ENCODE data around the gene AOC2. TPM values are rescaled to one million over a fixed set of nuclear protein-coding genes. Genes with fewer than 3 reads are reported as not detected.

Gene AOC2
- total and polyA plus RNA-seq, 2 of the 13 experiments (the other 11 are each of a cell fraction or from before 2014, with no cell fraction given), result 1.2 to 3.3 TPM

- no TSS peak for BruUV-seq (replicated peaks)
- Histone ChIP-seq H3K27ac (ENCODE audit: extremely low read length, insufficient read depth, low read length) (peak overlapping the region; percentile 88), H3K36me3 (replicated peaks in 1 of 2; ENCODE audit: control insufficient read depth in 1 of 2, insufficient read depth in 2 of 2, low read length in 2 of 2) (peaks cover 0 to 2% of the 10 kb centered on the region in 2 experiments; a peak in 3 of 5 replicates), H3K4me2 (ENCODE audit: low read depth, low read length) (peak overlapping the region; percentile 100), H4K20me1 (ENCODE audit: insufficient read depth, low read length) (no peaks in the 10 kb centered on the region), H3K27me3 (ENCODE audit: control insufficient read depth in 1 of 2, insufficient read depth in 2 of 2, low read length in 2 of 2) (no peaks in the 10 kb centered on the region; a peak in 2 of 5 replicates), H3K9ac (ENCODE audit: insufficient read depth, low read depth, low read length) (peak overlapping the region; percentile 94), H3K79me2 (ENCODE audit: insufficient read depth, low read length) (peaks cover 19% of the 10 kb centered on the region), H3K9me3 (ENCODE audit: low read length) (no peaks in the 10 kb centered on the region), H3K4me3 (replicated peaks in 1 of 3; ENCODE audit: insufficient read depth in 1 of 3, low read depth in 2 of 3, low read length in 3 of 3) (peak overlapping the region; percentile 88 to 94 (median 94)), H3K4me1 (ENCODE audit: insufficient read depth, low read length) (peaks cover 51% of the 10 kb centered on the region), H2AFZ (ENCODE audit: low read length) (no peak overlapping the region)
- no peak for FAIRE-seq
- peak; percentile 2; the same call in 2 of the 3 replicates for ATAC-seq
- ChIA-PET CTCF (ENCODE audit: low intra/inter-chr PET ratio, low total read pairs) (no interaction called here), POLR2A (interaction anchor here (0.6 to 12.5 kb wide), 40 partner anchors 9 to 518 kb away, joined by 3 to 278 read pairs (median 4); partner anchors contain the start of genes BECN1, EZH1, PLEKHH3 and PSMC3IP)
- WGBS (ENCODE audit: low lambda C conversion rate), result under 1% methylated on average over 10 of the region's 10 CpGs
- in situ Hi-C loops (cut with HindIII; ENCODE audit: extremely low pct_ligation_motif_present, low pct_unique_long_range_greater_than_20kb), result no loop called here
- intact Hi-C loops (cut with micrococcal nuclease; ENCODE audit: unreplicated experiment), result loop anchor here (2.0 kb wide), 1 partner anchor 27 kb away; the partner anchor contains the start of gene BECN1
- no peak for DNase-seq (ENCODE audit: low spot score)
- TF ChIP-seq ZNF296 (CRISPR knock-in tag; conservative IDR thresholded peaks at IDR 0.05) (no peak), NPAS2 (CRISPR knock-in tag; IDR thresholded peaks at IDR 0.05; ENCODE audit: borderline replicate concordance) (0 out of 2 replicates have a peak, but pooled peaks have one; percentile 37), ZNF792 (CRISPR knock-in tag; IDR thresholded peaks at IDR 0.05) (no peak), ZNF850 (CRISPR knock-in tag; conservative IDR thresholded peaks at IDR 0.05) (no peak), MXD4 (CRISPR knock-in tag; IDR thresholded peaks at IDR 0.05) (no peak), SRY (CRISPR knock-in tag; IDR thresholded peaks at IDR 0.05) (no peak), ZC3H13 (CRISPR knock-in tag; IDR thresholded peaks at IDR 0.05) (no peak), EHMT2 (IDR thresholded peaks at IDR 0.05; ENCODE audit: borderline replicate concordance, low read depth, low read length) (no peak), TCF7L2 (IDR thresholded peaks at IDR 0.05; ENCODE audit: low read depth, low read length) (no peak), ATF4 (CRISPR knock-in tag; IDR thresholded peaks at IDR 0.05) (no peak), HNRNPK (IDR thresholded peaks at IDR 0.05; ENCODE audit: low read depth, low read length, poor library complexity, severe bottlenecking) (no peak), ZNF644 (CRISPR knock-in tag; IDR thresholded peaks at IDR 0.05; ENCODE audit: low read depth) (no peak), ZNF18 (CRISPR knock-in tag; IDR thresholded peaks at IDR 0.05; ENCODE audit: insufficient replicate concordance) (peak; percentile 48), ZNF30 (CRISPR knock-in tag; IDR thresholded peaks at IDR 0.05) (0 out of 2 replicates have a peak, but pooled peaks have one; percentile 78), AGO1 (IDR thresholded peaks at IDR 0.05; ENCODE audit: low read depth, low read length, poor library complexity, severe bottlenecking) (no peak), ZNF777 (CRISPR knock-in tag; IDR thresholded peaks at IDR 0.05) (no peak), TIGD3 (CRISPR knock-in tag; IDR thresholded peaks at IDR 0.05; ENCODE audit: borderline replicate concordance) (no peak), RELA (CRISPR knock-in tag; IDR thresholded peaks at IDR 0.05) (no peak), MXI1 (IDR thresholded peaks at IDR 0.05; ENCODE audit: borderline replicate concordance, low read depth, low read length) (no peak), AKAP8 (CRISPR knock-in tag; IDR thresholded peaks at IDR 0.05) (0 out of 2 replicates have a peak, but pooled peaks have one; percentile 9), ZNF468 (CRISPR knock-in tag; IDR thresholded peaks at IDR 0.05) (no peak), ZMYM4 (CRISPR knock-in tag; IDR thresholded peaks at IDR 0.05) (no peak), HOXA3 (CRISPR knock-in tag; IDR thresholded peaks at IDR 0.05) (no peak), ZNF225 (CRISPR knock-in tag; IDR thresholded peaks at IDR 0.05) (no peak)
Measured at GRCh38 chr17:42798011-42798382, 46.4 kb upstream of the AOC2 start.

Measured in HepG2 (cell line).